MM.1S (cell line): ENCODE data around the gene GSS.

ENCODE experiments used
- DNase-seq: peaks from one replicate; pipeline ENCODE4 v3.0.0-alpha.2; 2015
- H2AFZ ChIP-seq: fragments of 300-600 bp; sonication (generic); 2 replicates; pipeline ENCODE4 v1.6.0; 2016; ENCODE audit warnings: antibody characterized with exemption, low read length
- H3F3A ChIP-seq: fragments of 300-600 bp; sonication (generic); 2 replicates; pipeline ENCODE4 v1.6.1; 2016; ENCODE audit warnings: mild to moderate bottlenecking, antibody characterized with exemption, low read length, moderate library complexity, mixed read lengths; ENCODE audit not compliant: insufficient read depth
- H3K27ac ChIP-seq: fragments of 300-600 bp; sonication (generic); 2 replicates; pipeline ENCODE4 v1.5.1; 2016; ENCODE audit warnings: mild to moderate bottlenecking, low read length
- H3K27me3 ChIP-seq: fragments of 300-600 bp; sonication (generic); replicated peaks from 2 replicates; pipeline ENCODE4 v1.6.0; 2016; ENCODE audit warnings: low read length; ENCODE audit not compliant: insufficient read depth
- H3K36me3 ChIP-seq: fragments of 300-600 bp; sonication (generic); replicated peaks from 2 replicates; pipeline ENCODE4 v1.6.1; 2016; ENCODE audit warnings: mild to moderate bottlenecking, low read length, mixed read lengths; ENCODE audit not compliant: insufficient read depth
- H3K4me1 ChIP-seq: fragments of 300-600 bp; sonication (generic); 2 replicates; pipeline ENCODE4 v1.6.1; 2016; ENCODE audit warnings: low read length, mixed read lengths
- H3K4me2 ChIP-seq: fragments of 300-600 bp; sonication (generic); 2 replicates; pipeline ENCODE4 v1.6.0; 2016; ENCODE audit warnings: low read depth, low read length
- H3K4me3 ChIP-seq: fragments of 300-600 bp; sonication (generic); 2 replicates; pipeline ENCODE4 v1.5.1; 2016; ENCODE audit warnings: low read length, mixed read lengths
- H3K79me2 ChIP-seq: fragments of 300-600 bp; sonication (generic); 2 replicates; pipeline ENCODE4 v1.6.1; 2016; ENCODE audit warnings: mixed run types, low read length, mixed read lengths
- H3K9ac ChIP-seq: fragments of 300-600 bp; sonication (generic); 2 replicates; pipeline ENCODE4 v1.6.1; 2016; ENCODE audit warnings: low read length, mixed read lengths
- H3K9me2 ChIP-seq: fragments of 300-600 bp; sonication (generic); replicated peaks from 2 replicates; pipeline ENCODE4 v1.6.1; 2016; ENCODE audit warnings: mild to moderate bottlenecking, low read length, mixed read lengths; ENCODE audit not compliant: insufficient read depth
- H3K9me3 ChIP-seq: fragments of 300-600 bp; sonication (generic); replicated peaks from 2 replicates; pipeline ENCODE4 v1.6.1; 2016; ENCODE audit warnings: mild to moderate bottlenecking, low read length, mixed read lengths; ENCODE audit not compliant: insufficient read depth
- H4K20me1 ChIP-seq: fragments of 300-600 bp; sonication (generic); 2 replicates; pipeline ENCODE4 v1.6.1; 2016; ENCODE audit warnings: mild to moderate bottlenecking, low read length, moderate library complexity, mixed read lengths; ENCODE audit not compliant: insufficient read depth
- EZH2 ChIP-seq: fragments of 300-600 bp; sonication (generic); optimal IDR thresholded peaks from 2 replicates; pipeline ENCODE3; 2017; ENCODE audit warnings: low read depth, mild to moderate bottlenecking, antibody characterized with exemption, low read length, mixed read lengths
- EZH2phosphoT487 ChIP-seq: fragments of 300-600 bp; sonication (generic); IDR thresholded peaks from 2 replicates; pipeline ENCODE4 v1.6.1; 2018; ENCODE audit warnings: antibody characterized with exemption, low read length
- TF ChIP-seq, protein P1 (sequence below): fragments of 300-600 bp; sonication (generic); IDR thresholded peaks from 2 replicates; pipeline ENCODE4 v1.5.1; 2016; ENCODE audit warnings: antibody characterized with exemption, low read length, mixed read lengths

The GSS gene

DNA sequence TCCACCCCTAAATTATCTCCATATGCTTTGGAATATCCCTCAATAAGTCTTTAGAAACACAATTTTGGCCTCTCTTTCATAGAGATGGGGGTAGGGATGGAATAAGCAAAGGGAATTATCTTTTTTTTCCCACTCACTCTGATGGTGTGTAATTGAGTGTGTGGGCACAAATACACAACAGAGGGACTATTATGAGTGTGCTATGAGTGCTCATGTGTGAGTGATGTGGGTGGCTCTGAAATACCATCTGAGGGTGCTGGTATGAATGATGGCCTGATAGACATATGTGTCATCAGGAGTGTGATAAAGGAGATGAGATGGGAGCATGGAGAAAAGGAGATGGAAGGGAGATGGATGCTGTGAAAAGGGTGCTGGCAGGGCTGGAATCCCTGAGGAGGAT lies 35.6 kb downstream of the GSS start:
- DNase-seq, result no peak
- H4K20me1 ChIP-seq, result no peaks in the 10 kb centered on the region
- H3K9me3 ChIP-seq, result no peaks in the 10 kb centered on the region
- H3K9me2 ChIP-seq, result no peaks in the 10 kb centered on the region
- H3K4me2 ChIP-seq, result no peak overlapping the region
- H3K4me1 ChIP-seq, result no peaks in the 10 kb centered on the region
- no peaks in the 10 kb centered on the region for H3K27me3 ChIP-seq
- TF ChIP-seq, protein P1, sequence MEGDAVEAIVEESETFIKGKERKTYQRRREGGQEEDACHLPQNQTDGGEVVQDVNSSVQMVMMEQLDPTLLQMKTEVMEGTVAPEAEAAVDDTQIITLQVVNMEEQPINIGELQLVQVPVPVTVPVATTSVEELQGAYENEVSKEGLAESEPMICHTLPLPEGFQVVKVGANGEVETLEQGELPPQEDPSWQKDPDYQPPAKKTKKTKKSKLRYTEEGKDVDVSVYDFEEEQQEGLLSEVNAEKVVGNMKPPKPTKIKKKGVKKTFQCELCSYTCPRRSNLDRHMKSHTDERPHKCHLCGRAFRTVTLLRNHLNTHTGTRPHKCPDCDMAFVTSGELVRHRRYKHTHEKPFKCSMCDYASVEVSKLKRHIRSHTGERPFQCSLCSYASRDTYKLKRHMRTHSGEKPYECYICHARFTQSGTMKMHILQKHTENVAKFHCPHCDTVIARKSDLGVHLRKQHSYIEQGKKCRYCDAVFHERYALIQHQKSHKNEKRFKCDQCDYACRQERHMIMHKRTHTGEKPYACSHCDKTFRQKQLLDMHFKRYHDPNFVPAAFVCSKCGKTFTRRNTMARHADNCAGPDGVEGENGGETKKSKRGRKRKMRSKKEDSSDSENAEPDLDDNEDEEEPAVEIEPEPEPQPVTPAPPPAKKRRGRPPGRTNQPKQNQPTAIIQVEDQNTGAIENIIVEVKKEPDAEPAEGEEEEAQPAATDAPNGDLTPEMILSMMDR, result no peak
- TF ChIP-seq EZH2, result no peak
- no peak for TF ChIP-seq EZH2phosphoT487
- no peaks in the 10 kb centered on the region for H3K36me3 ChIP-seq
- H3K27ac ChIP-seq, result no peak overlapping the region
- H3K4me3 ChIP-seq, result no peak overlapping the region
- H3F3A ChIP-seq, result no peaks in the 10 kb centered on the region
- H2AFZ ChIP-seq, result no peak overlapping the region
- H3K9ac ChIP-seq, result no peak overlapping the region
- H3K79me2 ChIP-seq, result no peaks in the 10 kb centered on the region

DNA sequence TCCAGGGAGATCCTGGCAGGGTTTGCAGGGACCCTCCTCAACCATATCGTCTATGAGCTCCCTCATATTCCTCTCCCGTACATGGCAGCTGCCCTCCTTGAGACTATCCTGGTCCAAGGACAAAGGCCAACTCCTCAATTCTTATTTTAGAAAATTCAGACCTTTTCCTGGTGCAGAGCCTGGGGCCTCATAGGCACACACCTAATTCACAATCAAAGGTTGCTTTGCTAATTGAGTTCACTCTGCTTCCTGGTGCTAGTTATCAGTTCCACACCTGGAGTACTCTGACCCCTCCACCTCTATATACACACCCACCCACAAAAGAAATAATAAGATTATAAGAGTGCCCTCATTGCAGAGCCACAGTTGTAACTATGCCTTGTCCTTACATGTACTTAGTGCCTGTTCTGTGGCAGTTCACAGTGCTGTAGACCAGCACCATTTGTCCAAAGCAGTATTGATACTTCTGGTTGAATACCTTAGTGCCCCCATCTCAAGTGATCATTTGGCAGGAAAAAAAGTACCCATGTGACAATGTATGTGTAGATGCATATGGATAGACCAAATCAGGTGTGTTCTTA lies 38.7 kb downstream of the GSS start:
- Histone ChIP-seq H3K4me1 (no peaks in the 10 kb centered on the region), H3K27ac (no peak overlapping the region), H3K9me2 (no peaks in the 10 kb centered on the region), H3K27me3 (no peaks in the 10 kb centered on the region), H4K20me1 (no peaks in the 10 kb centered on the region), H3K36me3 (no peaks in the 10 kb centered on the region), H3K9me3 (no peaks in the 10 kb centered on the region), H3K4me3 (no peak overlapping the region), H2AFZ (no peak overlapping the region), H3K9ac (no peak overlapping the region), H3F3A (no peaks in the 10 kb centered on the region), H3K79me2 (no peaks in the 10 kb centered on the region), H3K4me2 (no peak overlapping the region)
- DNase-seq, result no peak
- no peak for TF ChIP-seq EZH2phosphoT487
- TF ChIP-seq, protein P1, result no peak

DNA sequence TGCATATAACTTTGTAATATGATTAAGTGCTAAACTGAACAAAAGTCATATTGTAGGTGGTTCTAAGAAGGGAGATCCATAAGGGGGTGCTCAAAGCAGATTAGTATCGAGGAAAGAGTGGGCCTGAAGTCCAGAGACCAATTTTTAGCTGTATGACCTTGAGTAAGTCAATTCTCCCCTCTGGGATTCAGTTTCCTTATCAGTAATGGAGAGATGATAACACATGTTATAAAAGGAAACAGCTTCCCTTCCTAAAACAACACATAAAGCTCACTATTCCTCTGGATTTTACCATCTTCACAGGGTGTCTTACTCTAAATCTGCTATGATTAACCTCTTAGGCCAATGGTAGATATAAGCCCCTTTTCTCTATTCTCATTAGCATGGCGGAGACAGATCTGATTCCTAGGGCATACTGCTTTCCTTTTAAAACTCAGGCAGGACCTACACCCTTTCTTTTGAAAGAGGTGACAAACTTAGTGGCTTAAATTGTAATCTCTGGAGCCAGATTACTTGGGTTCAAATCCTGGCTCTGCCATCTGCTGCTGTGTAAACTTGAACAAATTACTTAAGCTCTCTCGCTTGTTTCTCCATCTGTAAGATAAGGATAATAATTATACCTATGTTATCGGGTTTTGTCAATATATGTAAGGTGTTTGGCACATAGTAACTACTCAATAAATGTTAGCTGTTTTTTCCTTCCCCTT lies 39.7 kb downstream of the GSS start:
- Histone ChIP-seq H3K27me3 (no peaks in the 10 kb centered on the region), H3K9me3 (no peaks in the 10 kb centered on the region), H3K27ac (no peak overlapping the region), H3F3A (no peaks in the 10 kb centered on the region), H3K4me1 (no peaks in the 10 kb centered on the region), H3K4me3 (no peak overlapping the region), H4K20me1 (no peaks in the 10 kb centered on the region), H3K9ac (no peak overlapping the region), H3K36me3 (no peaks in the 10 kb centered on the region), H3K4me2 (no peak overlapping the region), H3K79me2 (no peaks in the 10 kb centered on the region), H3K9me2 (no peaks in the 10 kb centered on the region), H2AFZ (no peak overlapping the region)
- TF ChIP-seq EZH2phosphoT487, result no peak
- TF ChIP-seq, protein P1, result no peak
- no peak for TF ChIP-seq EZH2
- DNase-seq, result no peak
